Measurements from ENCODE around the gene ARHGEF26.

- TF ChIP-seq CTCF (optimal IDR thresholded peaks at IDR 0.05 in 1 of 3, IDR thresholded peaks at IDR 0.05 in 1 of 3, conservative IDR thresholded peaks at IDR 0.05 in 1 of 3; ENCODE audit: extremely low read depth in 1 of 3, insufficient read depth in 2 of 3, low read length in 3 of 3) (no peak), EZH2 (IDR thresholded peaks at IDR 0.05; ENCODE audit: low read length) (no peak)
Measured at GRCh38 chr3:154123906-154124305, 2.7 kb downstream of the ARHGEF26 start.

Data from keratinocyte (primary cell).